SJSA1 (cell line): Measurements from ENCODE around the gene NF1. TPM values are rescaled to one million over a fixed set of nuclear protein-coding genes. Genes with fewer than 3 reads are reported as not detected.
A peak's percentile ranks its signal among the peaks of the same experiment; 100 is the strongest.
"Not testable (repeated sequence)": the region's sequence is repeated elsewhere in the genome, so short reads cannot be mapped to it uniquely, and the experiment has no call there.

Source experiments
- DNase-seq, 2 experiments: peaks; one replicate each; pipeline ENCODE4 v3.0.0-alpha.2; 2015 to 2020; ENCODE audit warnings: low spot score in 2 of 2, low read depth in 1 of 2
- H3K27ac ChIP-seq: fragments of 250-450 bp; sonication (Bioruptor Pico); 2 replicates; pipeline ENCODE4 v1.5.1; 2020; ENCODE audit warnings: mild to moderate bottlenecking, moderate library complexity
- H3K27me3 ChIP-seq: fragments of 250-450 bp; sonication (Bioruptor Pico); replicated peaks from 2 replicates; pipeline ENCODE4 v1.5.1; 2020; ENCODE audit warnings: mild to moderate bottlenecking, moderate library complexity
- H3K36me3 ChIP-seq: fragments of 250-450 bp; sonication (Bioruptor Pico); 2 replicates; pipeline ENCODE4 v1.5.1; 2020; ENCODE audit warnings: mild to moderate bottlenecking
- H3K4me1 ChIP-seq: fragments of 250-450 bp; sonication (Bioruptor Pico); replicated peaks from 2 replicates; pipeline ENCODE4 v1.6.1; 2021; ENCODE audit warnings: mild to moderate bottlenecking
- H3K4me3 ChIP-seq: fragments of 250-450 bp; sonication (Bioruptor Pico); 2 replicates; pipeline ENCODE4 v1.5.1; 2020; ENCODE audit warnings: mild to moderate bottlenecking
- H3K9me3 ChIP-seq: fragments of 250-450 bp; sonication (Bioruptor Pico); replicated peaks from 2 replicates; pipeline ENCODE4 v1.5.1; 2020; ENCODE audit warnings: mild to moderate bottlenecking
- total RNA-seq: library from RNA; depleted of rRNA; stranded (reverse); fragments of >200 nt; shearing (Covaris generic); gene quantifications from 2 replicates; pipeline ENCODE4 v1.2.3, GENCODE V29; 2014

Gene NF1
- total RNA-seq, 1 experiment from 2014 or later: 30.3 TPM

GRCh38 chr17:31318298-31318801 lies 223.6 kb downstream of the NF1 start:
- Histone ChIP-seq H3K36me3 (0 out of 2 replicates have a peak, but pooled peaks cover 3% of the 10 kb centered on the region), H3K4me1 (peaks cover 44% of the 10 kb centered on the region), H3K9me3 (no peaks in the 10 kb centered on the region), H3K27me3 (no peaks in the 10 kb centered on the region), H3K4me3 (peak overlapping the region; percentile 4; the same call in 1 of the 2 replicates), H3K27ac (peak overlapping the region; percentile 59)
- peak in 1 of 2 experiments; percentile 58 for DNase-seq

- peaks cover 37% of the 10 kb centered on the region for H3K4me1 ChIP-seq
- no peaks in the 10 kb centered on the region for H3K27me3 ChIP-seq
- H3K36me3 ChIP-seq: 0 out of 2 replicates have a peak, but pooled peaks cover 3% of the 10 kb centered on the region
- H3K9me3 ChIP-seq: no peaks in the 10 kb centered on the region
- peak overlapping the region; percentile 59 for H3K27ac ChIP-seq
- H3K4me3 ChIP-seq: no peak overlapping the region
- DNase-seq: no peak
Measured at GRCh38 chr17:31318851-31319661, 224.3 kb downstream of the NF1 start.

DNA sequence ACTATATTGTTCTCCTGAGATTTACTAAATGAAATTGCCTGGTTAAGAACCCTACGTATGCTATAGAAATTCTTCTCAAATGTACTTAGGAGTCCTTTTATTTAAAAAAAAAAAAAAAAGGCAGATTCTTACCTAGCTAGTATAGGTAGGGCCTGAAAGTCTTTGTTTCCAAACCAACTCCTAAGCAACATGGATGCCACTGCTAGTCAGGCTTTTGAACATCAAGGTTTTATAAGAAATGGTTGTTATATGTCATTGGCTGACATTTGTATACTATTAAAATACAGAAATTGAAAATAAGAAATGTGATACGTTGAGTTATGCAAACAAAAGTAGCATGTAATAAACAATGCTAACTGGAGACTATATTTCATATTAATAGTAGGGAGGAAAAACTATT lies 225.5 kb downstream of the NF1 start:
- Histone ChIP-seq H3K4me3 (peak overlapping the region; percentile 20; the same call in 1 of the 2 replicates), H3K36me3 (0 out of 2 replicates have a peak, but pooled peaks cover 3% of the 10 kb centered on the region), H3K27me3 (no peaks in the 10 kb centered on the region), H3K9me3 (no peaks in the 10 kb centered on the region), H3K27ac (0 out of 2 replicates have a peak overlapping the region, but pooled peaks have one; percentile 69), H3K4me1 (peaks cover 29% of the 10 kb centered on the region)
- DNase-seq: no peak

- Histone ChIP-seq H3K4me3 (peak overlapping the region; percentile 20), H3K4me1 (peaks cover 29% of the 10 kb centered on the region), H3K27ac (peak overlapping the region; percentile 69), H3K36me3 (peaks cover 5% of the 10 kb centered on the region), H3K27me3 (no peaks in the 10 kb centered on the region), H3K9me3 (no peaks in the 10 kb centered on the region)
- DNase-seq: peak in 1 of 2 experiments; percentile 40
Measured at GRCh38 chr17:31320791-31321190, 226.0 kb downstream of the NF1 start.

GRCh38 chr17:31321481-31321880 lies 226.7 kb downstream of the NF1 start, which contains the start of gene EVI2A:
Gene EVI2A, minus strand, starts transcription at chr17:31321622. Its CDS starts 2,609 bp downstream, at chr17:31319013.
- Histone ChIP-seq H3K36me3 (peaks cover 11% of the 10 kb centered on the region), H3K4me3 (peak within 1 kb of the TSS; percentile 20), H3K4me1 (peaks cover 29% of the 10 kb centered on the region), H3K27ac (peak within 1 kb of the TSS; percentile 69), H3K9me3 (no peaks in the 10 kb centered on the region), H3K27me3 (no peaks in the 10 kb centered on the region)
- DNase-seq: peak; percentile 58 to 76

DNA sequence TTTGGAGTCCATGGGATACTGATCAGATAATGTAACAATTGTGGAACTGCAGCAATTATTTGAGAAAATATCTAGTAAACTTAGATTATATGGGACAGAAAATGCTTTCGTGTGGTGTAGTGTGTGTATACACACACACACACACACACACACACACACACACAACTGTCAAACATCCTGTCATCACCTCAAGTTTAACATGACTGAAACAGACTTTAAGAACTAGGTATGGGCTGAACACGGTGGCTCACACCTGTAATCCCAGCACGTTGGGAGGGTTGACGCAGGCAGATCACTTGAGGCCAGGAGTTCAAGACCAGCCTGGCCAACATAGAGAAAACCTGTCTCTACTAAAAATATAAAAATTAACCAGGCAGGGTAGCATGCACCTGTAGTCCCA lies 227.2 kb downstream of the NF1 start:
- H3K27ac ChIP-seq: no peak overlapping the region
- H3K4me1 ChIP-seq: peaks cover 34% of the 10 kb centered on the region
- no peak overlapping the region for H3K4me3 ChIP-seq
- H3K36me3 ChIP-seq: peaks cover 13% of the 10 kb centered on the region
- no peaks in the 10 kb centered on the region for H3K27me3 ChIP-seq
- DNase-seq: no peak
- no peaks in the 10 kb centered on the region for H3K9me3 ChIP-seq

- Histone ChIP-seq H3K9me3 (no peaks in the 10 kb centered on the region), H3K4me1 (peaks cover 44% of the 10 kb centered on the region), H3K27ac (no peak overlapping the region), H3K4me3 (no peak overlapping the region), H3K36me3 (peaks cover 16% of the 10 kb centered on the region), H3K27me3 (no peaks in the 10 kb centered on the region)
- DNase-seq: no peak
Measured at GRCh38 chr17:31323551-31323950, 228.8 kb downstream of the NF1 start.

GRCh38 chr17:31327534-31328159 lies 232.9 kb downstream of the NF1 start:
- Histone ChIP-seq H3K4me1 (peaks cover 34% of the 10 kb centered on the region), H3K27ac (peak overlapping the region; percentile 90), H3K36me3 (peaks cover 30% of the 10 kb centered on the region), H3K9me3 (no peaks in the 10 kb centered on the region), H3K4me3 (no peak overlapping the region), H3K27me3 (no peaks in the 10 kb centered on the region)
- peak; percentile 55 to 86 for DNase-seq

- no peak for DNase-seq
Measured at GRCh38 chr17:31328160-31328535, 233.4 kb downstream of the NF1 start.

GRCh38 chr17:31329221-31329620 lies 234.4 kb downstream of the NF1 start:
- peak overlapping the region; percentile 90 for H3K27ac ChIP-seq
- H3K4me1 ChIP-seq: peaks cover 34% of the 10 kb centered on the region
- H3K36me3 ChIP-seq: peaks cover 30% of the 10 kb centered on the region
- no peak overlapping the region for H3K4me3 ChIP-seq
- no peak for DNase-seq
- H3K27me3 ChIP-seq: no peaks in the 10 kb centered on the region
- H3K9me3 ChIP-seq: no peaks in the 10 kb centered on the region

More at GRCh38 chr17:31328160-31328535, 233.4 kb downstream of the NF1 start:
- Histone ChIP-seq H3K27ac (peak overlapping the region; percentile 90), H3K9me3 (no peaks in the 10 kb centered on the region), H3K4me1 (peaks cover 34% of the 10 kb centered on the region), H3K4me3 (no peak overlapping the region), H3K36me3 (peaks cover 30% of the 10 kb centered on the region), H3K27me3 (no peaks in the 10 kb centered on the region)

DNA sequence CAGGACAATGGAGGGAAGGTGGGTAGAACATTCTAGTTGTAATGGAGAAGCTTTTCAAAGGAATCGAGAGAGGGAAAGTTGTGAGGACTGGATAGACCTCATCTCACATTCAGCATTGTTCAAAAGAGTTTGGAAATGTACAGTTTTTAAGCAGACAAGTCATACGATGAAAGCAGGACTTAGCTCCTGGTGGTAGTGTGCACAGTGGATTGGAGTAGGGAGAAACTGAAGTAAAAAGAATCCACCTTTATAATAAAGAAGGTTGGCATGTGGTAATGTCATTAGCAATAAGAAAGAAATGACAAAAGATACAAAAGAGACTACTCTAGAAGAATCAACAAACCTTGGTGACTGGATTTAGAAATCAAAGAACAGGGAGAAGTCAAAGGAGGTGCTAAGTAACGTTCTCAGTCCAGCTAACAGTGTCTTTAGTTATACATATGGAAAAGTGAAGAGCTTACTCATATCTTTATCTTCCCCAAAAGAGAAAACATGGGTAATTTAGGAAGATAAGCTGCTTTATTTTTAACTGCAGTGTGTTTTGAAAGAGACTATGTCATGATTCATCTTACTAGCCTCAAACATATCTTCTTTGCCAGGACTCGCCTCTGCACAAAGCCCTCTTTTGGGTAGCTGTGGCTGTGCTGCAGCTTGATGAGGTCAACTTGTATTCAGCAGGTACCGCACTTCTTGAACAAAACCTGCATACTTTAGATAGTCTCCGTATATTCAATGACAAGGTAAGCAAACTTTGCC lies 245.3 kb downstream of the NF1 start:
- Histone ChIP-seq H3K4me1 (peaks cover 15% of the 10 kb centered on the region), H3K4me3 (no peak overlapping the region), H3K27me3 (no peaks in the 10 kb centered on the region), H3K36me3 (peaks cover 40% of the 10 kb centered on the region), H3K9me3 (no peaks in the 10 kb centered on the region), H3K27ac (0 out of 2 replicates have a peak overlapping the region, but pooled peaks have one; percentile 5)
- peak in 1 of 2 experiments; percentile 37 for DNase-seq

- H3K36me3 ChIP-seq: peaks cover 39% of the 10 kb centered on the region
- H3K27me3 ChIP-seq: not testable (repeated sequence)
Measured at GRCh38 chr17:31345191-31345747, 250.5 kb downstream of the NF1 start.

DNA sequence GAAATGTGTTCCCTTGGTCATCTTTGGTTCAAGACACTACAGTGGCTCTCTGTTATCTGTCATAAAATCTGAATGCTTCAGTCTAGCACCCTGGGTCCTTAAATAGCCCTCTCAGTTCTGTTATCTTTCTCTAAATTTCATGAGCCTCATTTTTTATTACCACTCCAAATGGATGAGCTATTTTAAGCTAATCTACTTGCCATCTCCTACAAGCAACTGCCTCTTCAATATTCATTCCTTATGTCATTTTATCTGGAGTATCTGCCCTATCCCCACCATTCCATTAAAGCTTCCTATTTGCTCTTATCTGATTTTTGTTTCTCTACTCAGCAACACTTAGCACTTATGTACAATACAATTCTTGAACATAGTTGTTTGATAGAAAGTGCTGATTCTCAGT lies 254.7 kb downstream of the NF1 start:
- no peaks in the 10 kb centered on the region for H3K9me3 ChIP-seq
- DNase-seq: no peak
- H3K27ac ChIP-seq: no peak overlapping the region
- no peak overlapping the region for H3K4me3 ChIP-seq
- H3K27me3 ChIP-seq: no peaks in the 10 kb centered on the region
- peaks cover 52% of the 10 kb centered on the region for H3K36me3 ChIP-seq
- no peaks in the 10 kb centered on the region for H3K4me1 ChIP-seq

More at GRCh38 chr17:31345191-31345747, 250.5 kb downstream of the NF1 start:
- H3K4me3 ChIP-seq, H3K9me3 ChIP-seq, DNase-seq, H3K27ac ChIP-seq, H3K4me1 ChIP-seq: not testable (repeated sequence)
